DMS79 (cell line): Measurements from ENCODE around the gene TSC2.
"Not testable (repeated sequence)": the region's sequence is repeated elsewhere in the genome, so short reads cannot be mapped to it uniquely, and the experiment has no call there.

Experiments used
- DNase-seq: peaks from one replicate; lab custom pipeline; 2025; lab: John Stamatoyannopoulos, UW

TSC2 gene

GRCh38 chr16:2009791-2010510 lies 37.8 kb upstream of the TSC2 start, which contains the start of gene ZNF598:
Gene ZNF598, minus strand, starts transcription at chr16:2009821.
- DNase-seq = peak; percentile 43

- DNase-seq = not testable (repeated sequence)
These were observed 36.1 kb upstream of the TSC2 start for GRCh38 chr16:2011726-2012125.

- DNase-seq = no peak
These were observed 34.3 kb upstream of the TSC2 start for GRCh38 chr16:2013527-2013926.

GRCh38 chr16:2015117-2015946 lies 32.5 kb upstream of the TSC2 start:
- DNase-seq = no peak

GRCh38 chr16:2015947-2016208 lies 31.9 kb upstream of the TSC2 start:
- DNase-seq = no peak

- no peak for DNase-seq
These were observed 31.3 kb upstream of the TSC2 start for GRCh38 chr16:2016407-2016922.

- peak; percentile 51 for DNase-seq
These were observed 28.3 kb upstream of the TSC2 start, which contains the start of gene NPW for GRCh38 chr16:2019518-2019920. Gene NPW, plus strand, starts transcription at chr16:2019785.

GRCh38 chr16:2019921-2020831 lies 27.6 kb upstream of the TSC2 start:
- no peak for DNase-seq

GRCh38 chr16:2022723-2023091 lies 25.1 kb upstream of the TSC2 start:
- DNase-seq = no peak

- DNase-seq = peak; percentile 85
These were observed 24.4 kb upstream of the TSC2 start for GRCh38 chr16:2023092-2024031.

GRCh38 chr16:2024032-2024420 lies 23.8 kb upstream of the TSC2 start:
- DNase-seq = no peak

GRCh38 chr16:2025251-2025650 lies 22.5 kb upstream of the TSC2 start:
- no peak for DNase-seq

- DNase-seq = no peak
These were observed 21.8 kb upstream of the TSC2 start for GRCh38 chr16:2025878-2026460.

GRCh38 chr16:2026461-2027023 lies 21.2 kb upstream of the TSC2 start, which contains the start of gene NHERF2:
Gene NHERF2, plus strand, starts transcription at chr16:2026902. Its CDS starts 104 bp downstream, at chr16:2027006.
- DNase-seq = no peak

- DNase-seq = peak; percentile 19
These were observed 20.5 kb upstream of the TSC2 start for GRCh38 chr16:2027024-2028010.

- no peak for DNase-seq
These were observed 19.6 kb upstream of the TSC2 start for GRCh38 chr16:2028146-2028545.

- no peak for DNase-seq
These were observed 19.1 kb upstream of the TSC2 start for GRCh38 chr16:2028620-2029220.

GRCh38 chr16:2029350-2029749 lies 18.4 kb upstream of the TSC2 start:
- DNase-seq = no peak

GRCh38 chr16:2030036-2030435 lies 17.7 kb upstream of the TSC2 start:
- DNase-seq = no peak
